GM23338 (cell line): ENCODE measurements around the gene MATN3. TPM values are rescaled to one million over a fixed set of nuclear protein-coding genes. Genes with fewer than 3 reads are reported as not detected.

Source experiments
- ATAC-seq: fragments of 200-7000 bp; cut with Tn5 transposase; 3 replicates; pipeline ENCODE4 v1.9.1; 2020
- DNase-seq: peaks from one replicate; pipeline ENCODE4 v3.0.0-alpha.2; 2015; ENCODE audit warnings: low spot score
- H2AFZ ChIP-seq: fragments of 200-600 bp; sonication (generic); 2 replicates; pipeline ENCODE4 v1.8.0; 2016; ENCODE audit warnings: antibody characterized with exemption, mild to moderate bottlenecking, moderate library complexity
- H3F3A ChIP-seq: fragments of 200-600 bp; sonication (generic); replicated peaks from 2 replicates; pipeline ENCODE4 v1.8.0; 2017; ENCODE audit warnings: antibody characterized with exemption, mixed run types, low read depth
- H3K27ac ChIP-seq: fragments of 200-600 bp; sonication (generic); 2 replicates; pipeline ENCODE4 v1.6.1; 2016; ENCODE audit warnings: low read depth
- H3K27me3 ChIP-seq: fragments of 200-600 bp; sonication (generic); 2 replicates; pipeline ENCODE4 v1.8.0; 2016; ENCODE audit warnings: mild to moderate bottlenecking, mixed run types, moderate library complexity; ENCODE audit not compliant: insufficient read depth
- H3K36me3 ChIP-seq: fragments of 200-600 bp; sonication (generic); 2 replicates; pipeline ENCODE4 v1.8.0; 2016; ENCODE audit warnings: mild to moderate bottlenecking; ENCODE audit not compliant: insufficient read depth
- H3K4me1 ChIP-seq: fragments of 200-600 bp; sonication (generic); 2 replicates; pipeline ENCODE4 v1.8.0; 2016; ENCODE audit warnings: mild to moderate bottlenecking, moderate library complexity; ENCODE audit not compliant: insufficient read depth
- H3K4me2 ChIP-seq: fragments of 200-600 bp; sonication (generic); 2 replicates; pipeline ENCODE4 v1.7.1; 2017; ENCODE audit warnings: mixed run types
- H3K4me3 ChIP-seq: fragments of 200-600 bp; sonication (generic); 2 replicates; pipeline ENCODE4 v1.6.1; 2016; ENCODE audit warnings: mixed run types
- H3K79me2 ChIP-seq: fragments of 200-600 bp; sonication (generic); replicated peaks from 2 replicates; pipeline ENCODE4 v1.8.0; 2017; ENCODE audit warnings: mild to moderate bottlenecking; ENCODE audit not compliant: insufficient read depth
- H3K9me2 ChIP-seq: fragments of 200-600 bp; sonication (generic); 2 replicates; pipeline ENCODE4 v1.8.0; 2017; ENCODE audit not compliant: insufficient read depth
- H4K20me1 ChIP-seq: fragments of 200-600 bp; sonication (generic); replicated peaks from 2 replicates; pipeline ENCODE4 v1.8.0; 2017; ENCODE audit warnings: mild to moderate bottlenecking; ENCODE audit not compliant: insufficient read depth
- H3K27ac Mint-ChIP-seq: 2 replicates; pipeline ENCODE4 v1.8.0; 2020; ENCODE audit warnings: inconsistent platforms, mild to moderate bottlenecking, moderate library complexity, mixed read lengths
- H3K27me3 Mint-ChIP-seq: 3 replicates; pipeline ENCODE4 v1.8.0; 2022; ENCODE audit warnings: low read depth, mild to moderate bottlenecking, moderate library complexity, mixed read lengths, inconsistent platforms; ENCODE audit not compliant: insufficient read depth, poor library complexity
- H3K36me3 Mint-ChIP-seq: 3 replicates; pipeline ENCODE4 v1.8.0; 2021; ENCODE audit warnings: low read depth, mild to moderate bottlenecking, inconsistent platforms, moderate library complexity, mixed read lengths
- H3K4me1 Mint-ChIP-seq: 3 replicates; pipeline ENCODE4 v1.8.0; 2020; ENCODE audit warnings: mild to moderate bottlenecking, inconsistent platforms, mixed read lengths
- H3K4me3 Mint-ChIP-seq: 3 replicates; pipeline ENCODE4 v1.8.0; 2021; ENCODE audit warnings: moderate library complexity, mild to moderate bottlenecking, inconsistent platforms, mixed read lengths
- H3K9me3 Mint-ChIP-seq: 3 replicates; pipeline ENCODE4 v1.8.0; 2020; ENCODE audit warnings: moderate library complexity, mild to moderate bottlenecking, inconsistent platforms, mixed read lengths
- CREB1 ChIP-seq: fragments of 250-450 bp; sonication (Bioruptor Pico); IDR thresholded peaks from 2 replicates; pipeline ENCODE4 v1.5.0; 2020; ENCODE audit warnings: low read depth, mild to moderate bottlenecking, moderate library complexity
- EZH2 ChIP-seq: fragments of 200-600 bp; sonication (generic); IDR thresholded peaks from one replicate; pipeline ENCODE4 v1.8.0; 2017; ENCODE audit warnings: antibody characterized with exemption, mild to moderate bottlenecking, low read depth; ENCODE audit not compliant: unreplicated experiment
- EZH2phosphoT487 ChIP-seq: fragments of 200-600 bp; sonication (generic); IDR thresholded peaks from one replicate; pipeline ENCODE4 v1.8.1; 2018; ENCODE audit warnings: antibody characterized with exemption; ENCODE audit not compliant: unreplicated experiment
- JUNB ChIP-seq: IDR thresholded peaks from one replicate; pipeline ENCODE4 v1.6.1; 2016; ENCODE audit warnings: antibody characterized with exemption; ENCODE audit not compliant: unreplicated experiment
- NANOG ChIP-seq: IDR thresholded peaks from 2 replicates; pipeline ENCODE4 v1.6.1; 2016; ENCODE audit warnings: antibody characterized with exemption, borderline replicate concordance
- POLR2AphosphoS5 ChIP-seq: IDR thresholded peaks from 2 replicates; pipeline ENCODE4 v1.6.1; 2016; ENCODE audit warnings: antibody characterized with exemption, low read depth
- STAT1 ChIP-seq: IDR thresholded peaks from one replicate; pipeline ENCODE4 v1.6.1; 2016; ENCODE audit warnings: antibody characterized with exemption; ENCODE audit not compliant: unreplicated experiment
- ZNF114 ChIP-seq: fragments of 250-450 bp; sonication (Bioruptor Pico); IDR thresholded peaks from 2 replicates; pipeline ENCODE4 v1.5.0; 2020; ENCODE audit warnings: mild to moderate bottlenecking, moderate library complexity
- ZNF331 ChIP-seq: fragments of 250-450 bp; sonication (Bioruptor Pico); IDR thresholded peaks from 2 replicates; pipeline ENCODE4 v1.5.0; 2020; ENCODE audit warnings: low read depth, mild to moderate bottlenecking, moderate library complexity
- polyA plus RNA-seq: library from polyadenylated mRNA; unstranded; fragments of >200 nt; fragmentation: Nextera tagmentation; extraction: Ambion mirVana; gene quantifications from 2 replicates; pipeline ENCODE4 v1.2.1, GENCODE V29; 2016
- total RNA-seq: library from RNA; depleted of rRNA; stranded (reverse); fragments of >200 nt; shearing (Covaris generic); gene quantifications from 2 replicates; pipeline ENCODE4 v1.2.3, GENCODE V29; 2014
- TF ChIP-seq, protein P1 (sequence below): IDR thresholded peaks from one replicate; pipeline ENCODE4 v1.6.1; 2018; ENCODE audit warnings: antibody characterized with exemption; ENCODE audit not compliant: unreplicated experiment
- TF ChIP-seq, protein P2 (sequence below), 2 experiments: fragments of 200-600 bp in 1 of 2; sonication (generic) in 1 of 2; conservative IDR thresholded peaks; 2 replicates each; pipeline versions ENCODE4 v1.5.1 to v1.6.1; 2016 to 2017; ENCODE audit warnings: antibody characterized with exemption in 2 of 2, low read depth in 2 of 2, mild to moderate bottlenecking in 2 of 2, moderate library complexity in 1 of 2
- TF ChIP-seq, protein P3 (sequence below): fragments of 250-450 bp; sonication (Bioruptor Pico); IDR thresholded peaks from 2 replicates; pipeline ENCODE4 v1.5.0; 2020; ENCODE audit warnings: mild to moderate bottlenecking, moderate library complexity
- TF ChIP-seq, protein P4 (sequence below): IDR thresholded peaks from 2 replicates; pipeline ENCODE4 v1.6.1; 2016; ENCODE audit warnings: antibody characterized with exemption

Gene MATN3
- total and polyA plus RNA-seq, 2 experiments from 2014 or later, result 4.6 to 6.4 TPM

DNA sequence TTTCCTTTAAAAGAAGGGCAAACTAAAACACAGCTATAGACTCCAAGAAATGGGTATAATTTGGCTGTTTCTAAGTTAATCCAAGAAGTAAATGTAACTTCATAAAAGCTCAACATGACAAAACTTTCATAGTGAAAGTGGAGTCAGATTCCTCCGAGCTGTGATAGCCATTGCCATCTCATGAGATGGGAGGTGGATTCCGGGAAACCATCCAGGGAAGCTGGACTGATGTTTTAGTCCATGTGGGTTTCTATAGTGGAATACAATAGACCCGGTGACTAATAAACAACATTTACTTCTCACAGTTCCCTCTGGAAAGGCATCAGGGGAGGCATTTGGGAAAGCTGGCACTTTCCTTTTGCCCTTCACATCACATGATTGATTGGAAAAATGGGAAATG lies 49.0 kb upstream of the MATN3 start (continued):
- TF ChIP-seq, protein P1, sequence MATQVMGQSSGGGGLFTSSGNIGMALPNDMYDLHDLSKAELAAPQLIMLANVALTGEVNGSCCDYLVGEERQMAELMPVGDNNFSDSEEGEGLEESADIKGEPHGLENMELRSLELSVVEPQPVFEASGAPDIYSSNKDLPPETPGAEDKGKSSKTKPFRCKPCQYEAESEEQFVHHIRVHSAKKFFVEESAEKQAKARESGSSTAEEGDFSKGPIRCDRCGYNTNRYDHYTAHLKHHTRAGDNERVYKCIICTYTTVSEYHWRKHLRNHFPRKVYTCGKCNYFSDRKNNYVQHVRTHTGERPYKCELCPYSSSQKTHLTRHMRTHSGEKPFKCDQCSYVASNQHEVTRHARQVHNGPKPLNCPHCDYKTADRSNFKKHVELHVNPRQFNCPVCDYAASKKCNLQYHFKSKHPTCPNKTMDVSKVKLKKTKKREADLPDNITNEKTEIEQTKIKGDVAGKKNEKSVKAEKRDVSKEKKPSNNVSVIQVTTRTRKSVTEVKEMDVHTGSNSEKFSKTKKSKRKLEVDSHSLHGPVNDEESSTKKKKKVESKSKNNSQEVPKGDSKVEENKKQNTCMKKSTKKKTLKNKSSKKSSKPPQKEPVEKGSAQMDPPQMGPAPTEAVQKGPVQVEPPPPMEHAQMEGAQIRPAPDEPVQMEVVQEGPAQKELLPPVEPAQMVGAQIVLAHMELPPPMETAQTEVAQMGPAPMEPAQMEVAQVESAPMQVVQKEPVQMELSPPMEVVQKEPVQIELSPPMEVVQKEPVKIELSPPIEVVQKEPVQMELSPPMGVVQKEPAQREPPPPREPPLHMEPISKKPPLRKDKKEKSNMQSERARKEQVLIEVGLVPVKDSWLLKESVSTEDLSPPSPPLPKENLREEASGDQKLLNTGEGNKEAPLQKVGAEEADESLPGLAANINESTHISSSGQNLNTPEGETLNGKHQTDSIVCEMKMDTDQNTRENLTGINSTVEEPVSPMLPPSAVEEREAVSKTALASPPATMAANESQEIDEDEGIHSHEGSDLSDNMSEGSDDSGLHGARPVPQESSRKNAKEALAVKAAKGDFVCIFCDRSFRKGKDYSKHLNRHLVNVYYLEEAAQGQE, result no peak
- no peak for TF ChIP-seq JUNB

DNA sequence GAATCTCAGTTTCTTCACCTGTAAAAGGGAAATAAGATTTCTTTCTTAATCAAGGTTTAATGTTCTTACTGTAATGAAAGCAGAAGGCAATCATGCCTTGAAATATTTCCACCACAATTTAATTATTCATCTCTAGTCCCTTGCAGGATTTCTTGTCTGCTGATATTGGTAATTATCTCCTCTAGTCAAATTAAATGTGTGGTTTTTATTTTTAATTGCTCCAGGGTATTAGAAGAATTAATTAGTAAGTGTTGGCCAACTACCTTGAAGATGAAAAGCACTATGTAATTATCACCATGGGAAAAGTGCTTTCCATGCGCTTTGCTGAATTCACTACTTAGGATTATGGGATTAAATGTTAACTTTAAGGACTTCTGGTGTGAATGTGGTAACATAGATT lies 47.6 kb upstream of the MATN3 start:
- ATAC-seq (no peak), DNase-seq (no peak)
- Mint-ChIP-seq H3K9me3 (no peaks in the 10 kb centered on the region), H3K4me1 (no peaks in the 10 kb centered on the region), H3K27ac (no peak overlapping the region), H3K4me3 (no peak overlapping the region), H3K36me3 (no peaks in the 10 kb centered on the region), H3K27me3 (no peaks in the 10 kb centered on the region)
- no peak overlapping the region for H2AFZ ChIP-seq
- no peak overlapping the region for H3K4me3 ChIP-seq
- no peaks in the 10 kb centered on the region for H3K27me3 ChIP-seq
- no peaks in the 10 kb centered on the region for H3F3A ChIP-seq
- no peaks in the 10 kb centered on the region for H4K20me1 ChIP-seq
- H3K27ac ChIP-seq, result no peak overlapping the region
- no peaks in the 10 kb centered on the region for H3K36me3 ChIP-seq
- H3K79me2 ChIP-seq, result no peaks in the 10 kb centered on the region
- no peaks in the 10 kb centered on the region for H3K9me2 ChIP-seq
- H3K4me2 ChIP-seq, result no peak overlapping the region
- H3K4me1 ChIP-seq, result no peaks in the 10 kb centered on the region
- TF ChIP-seq, protein P2, sequence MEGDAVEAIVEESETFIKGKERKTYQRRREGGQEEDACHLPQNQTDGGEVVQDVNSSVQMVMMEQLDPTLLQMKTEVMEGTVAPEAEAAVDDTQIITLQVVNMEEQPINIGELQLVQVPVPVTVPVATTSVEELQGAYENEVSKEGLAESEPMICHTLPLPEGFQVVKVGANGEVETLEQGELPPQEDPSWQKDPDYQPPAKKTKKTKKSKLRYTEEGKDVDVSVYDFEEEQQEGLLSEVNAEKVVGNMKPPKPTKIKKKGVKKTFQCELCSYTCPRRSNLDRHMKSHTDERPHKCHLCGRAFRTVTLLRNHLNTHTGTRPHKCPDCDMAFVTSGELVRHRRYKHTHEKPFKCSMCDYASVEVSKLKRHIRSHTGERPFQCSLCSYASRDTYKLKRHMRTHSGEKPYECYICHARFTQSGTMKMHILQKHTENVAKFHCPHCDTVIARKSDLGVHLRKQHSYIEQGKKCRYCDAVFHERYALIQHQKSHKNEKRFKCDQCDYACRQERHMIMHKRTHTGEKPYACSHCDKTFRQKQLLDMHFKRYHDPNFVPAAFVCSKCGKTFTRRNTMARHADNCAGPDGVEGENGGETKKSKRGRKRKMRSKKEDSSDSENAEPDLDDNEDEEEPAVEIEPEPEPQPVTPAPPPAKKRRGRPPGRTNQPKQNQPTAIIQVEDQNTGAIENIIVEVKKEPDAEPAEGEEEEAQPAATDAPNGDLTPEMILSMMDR (conservative IDR thresholded peaks at IDR 0.05; ENCODE audit: low read depth in 2 of 2), result no peak
- no peak for TF ChIP-seq EZH2phosphoT487
- no peak for TF ChIP-seq ZNF331
- TF ChIP-seq EZH2, result no peak
- no peak for TF ChIP-seq ZNF114 (CRISPR knock-in tag)
- no peak for TF ChIP-seq NANOG
- TF ChIP-seq STAT1, result no peak
- TF ChIP-seq, protein P3, sequence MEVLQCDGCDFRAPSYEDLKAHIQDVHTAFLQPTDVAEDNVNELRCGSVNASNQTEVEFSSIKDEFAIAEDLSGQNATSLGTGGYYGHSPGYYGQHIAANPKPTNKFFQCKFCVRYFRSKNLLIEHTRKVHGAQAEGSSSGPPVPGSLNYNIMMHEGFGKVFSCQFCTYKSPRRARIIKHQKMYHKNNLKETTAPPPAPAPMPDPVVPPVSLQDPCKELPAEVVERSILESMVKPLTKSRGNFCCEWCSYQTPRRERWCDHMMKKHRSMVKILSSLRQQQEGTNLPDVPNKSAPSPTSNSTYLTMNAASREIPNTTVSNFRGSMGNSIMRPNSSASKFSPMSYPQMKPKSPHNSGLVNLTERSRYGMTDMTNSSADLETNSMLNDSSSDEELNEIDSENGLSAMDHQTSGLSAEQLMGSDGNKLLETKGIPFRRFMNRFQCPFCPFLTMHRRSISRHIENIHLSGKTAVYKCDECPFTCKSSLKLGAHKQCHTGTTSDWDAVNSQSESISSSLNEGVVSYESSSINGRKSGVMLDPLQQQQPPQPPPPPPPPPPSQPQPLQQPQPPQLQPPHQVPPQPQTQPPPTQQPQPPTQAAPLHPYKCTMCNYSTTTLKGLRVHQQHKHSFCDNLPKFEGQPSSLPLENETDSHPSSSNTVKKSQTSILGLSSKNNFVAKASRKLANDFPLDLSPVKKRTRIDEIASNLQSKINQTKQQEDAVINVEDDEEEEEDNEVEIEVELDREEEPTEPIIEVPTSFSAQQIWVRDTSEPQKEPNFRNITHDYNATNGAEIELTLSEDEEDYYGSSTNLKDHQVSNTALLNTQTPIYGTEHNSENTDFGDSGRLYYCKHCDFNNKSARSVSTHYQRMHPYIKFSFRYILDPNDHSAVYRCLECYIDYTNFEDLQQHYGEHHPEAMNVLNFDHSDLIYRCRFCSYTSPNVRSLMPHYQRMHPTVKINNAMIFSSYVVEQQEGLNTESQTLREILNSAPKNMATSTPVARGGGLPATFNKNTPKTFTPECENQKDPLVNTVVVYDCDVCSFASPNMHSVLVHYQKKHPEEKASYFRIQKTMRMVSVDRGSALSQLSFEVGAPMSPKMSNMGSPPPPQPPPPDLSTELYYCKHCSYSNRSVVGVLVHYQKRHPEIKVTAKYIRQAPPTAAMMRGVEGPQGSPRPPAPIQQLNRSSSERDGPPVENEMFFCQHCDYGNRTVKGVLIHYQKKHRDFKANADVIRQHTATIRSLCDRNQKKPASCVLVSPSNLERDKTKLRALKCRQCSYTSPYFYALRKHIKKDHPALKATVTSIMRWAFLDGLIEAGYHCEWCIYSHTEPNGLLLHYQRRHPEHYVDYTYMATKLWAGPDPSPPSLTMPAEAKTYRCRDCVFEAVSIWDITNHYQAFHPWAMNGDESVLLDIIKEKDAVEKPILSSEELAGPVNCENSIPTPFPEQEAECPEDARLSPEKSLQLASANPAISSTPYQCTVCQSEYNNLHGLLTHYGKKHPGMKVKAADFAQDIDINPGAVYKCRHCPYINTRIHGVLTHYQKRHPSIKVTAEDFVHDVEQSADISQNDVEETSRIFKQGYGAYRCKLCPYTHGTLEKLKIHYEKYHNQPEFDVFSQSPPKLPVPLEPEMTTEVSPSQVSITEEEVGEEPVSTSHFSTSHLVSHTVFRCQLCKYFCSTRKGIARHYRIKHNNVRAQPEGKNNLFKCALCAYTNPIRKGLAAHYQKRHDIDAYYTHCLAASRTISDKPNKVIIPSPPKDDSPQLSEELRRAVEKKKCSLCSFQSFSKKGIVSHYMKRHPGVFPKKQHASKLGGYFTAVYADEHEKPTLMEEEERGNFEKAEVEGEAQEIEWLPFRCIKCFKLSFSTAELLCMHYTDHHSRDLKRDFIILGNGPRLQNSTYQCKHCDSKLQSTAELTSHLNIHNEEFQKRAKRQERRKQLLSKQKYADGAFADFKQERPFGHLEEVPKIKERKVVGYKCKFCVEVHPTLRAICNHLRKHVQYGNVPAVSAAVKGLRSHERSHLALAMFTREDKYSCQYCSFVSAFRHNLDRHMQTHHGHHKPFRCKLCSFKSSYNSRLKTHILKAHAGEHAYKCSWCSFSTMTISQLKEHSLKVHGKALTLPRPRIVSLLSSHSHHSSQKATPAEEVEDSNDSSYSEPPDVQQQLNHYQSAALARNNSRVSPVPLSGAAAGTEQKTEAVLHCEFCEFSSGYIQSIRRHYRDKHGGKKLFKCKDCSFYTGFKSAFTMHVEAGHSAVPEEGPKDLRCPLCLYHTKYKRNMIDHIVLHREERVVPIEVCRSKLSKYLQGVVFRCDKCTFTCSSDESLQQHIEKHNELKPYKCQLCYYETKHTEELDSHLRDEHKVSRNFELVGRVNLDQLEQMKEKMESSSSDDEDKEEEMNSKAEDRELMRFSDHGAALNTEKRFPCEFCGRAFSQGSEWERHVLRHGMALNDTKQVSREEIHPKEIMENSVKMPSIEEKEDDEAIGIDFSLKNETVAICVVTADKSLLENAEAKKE (CRISPR knock-in tag), result no peak
- no peak for TF ChIP-seq CREB1 (CRISPR knock-in tag)
- TF ChIP-seq POLR2AphosphoS5, result no peak
- TF ChIP-seq, protein P4, sequence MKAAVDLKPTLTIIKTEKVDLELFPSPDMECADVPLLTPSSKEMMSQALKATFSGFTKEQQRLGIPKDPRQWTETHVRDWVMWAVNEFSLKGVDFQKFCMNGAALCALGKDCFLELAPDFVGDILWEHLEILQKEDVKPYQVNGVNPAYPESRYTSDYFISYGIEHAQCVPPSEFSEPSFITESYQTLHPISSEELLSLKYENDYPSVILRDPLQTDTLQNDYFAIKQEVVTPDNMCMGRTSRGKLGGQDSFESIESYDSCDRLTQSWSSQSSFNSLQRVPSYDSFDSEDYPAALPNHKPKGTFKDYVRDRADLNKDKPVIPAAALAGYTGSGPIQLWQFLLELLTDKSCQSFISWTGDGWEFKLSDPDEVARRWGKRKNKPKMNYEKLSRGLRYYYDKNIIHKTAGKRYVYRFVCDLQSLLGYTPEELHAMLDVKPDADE, result no peak
- no peak for TF ChIP-seq JUNB
